Karpas-422 (cell line): ENCODE data around the gene MGAT2. TPM values are rescaled to one million over a fixed set of nuclear protein-coding genes. Genes with fewer than 3 reads are reported as not detected.

Experiments used
- DNase-seq: peaks from one replicate; pipeline ENCODE4 v3.0.0-alpha.2; 2015
- H2AFZ ChIP-seq: fragments of 200-600 bp; sonication (generic); 2 replicates; pipeline ENCODE4 v1.6.1; 2014; ENCODE audit warnings: antibody characterized with exemption, low read length, mixed read lengths
- H3K27ac ChIP-seq: fragments of 200-600 bp; sonication (generic); 2 replicates; pipeline ENCODE4 v1.5.1; 2014; ENCODE audit warnings: mild to moderate bottlenecking, low read length, moderate library complexity
- H3K27me3 ChIP-seq: fragments of 200-600 bp; sonication (generic); 2 replicates; pipeline ENCODE4 v1.6.1; 2014; ENCODE audit warnings: low read length, mixed read lengths
- H3K36me3 ChIP-seq: fragments of 200-600 bp; sonication (generic); 2 replicates; pipeline ENCODE4 v1.6.1; 2014; ENCODE audit warnings: low read length, mixed read lengths; ENCODE audit not compliant: insufficient read depth
- H3K4me1 ChIP-seq: fragments of 200-600 bp; sonication (generic); 2 replicates; pipeline ENCODE4 v1.6.1; 2014; ENCODE audit warnings: mild to moderate bottlenecking, low read length, mixed read lengths
- H3K4me2 ChIP-seq: fragments of 200-600 bp; sonication (generic); 2 replicates; pipeline ENCODE4 v1.6.1; 2014; ENCODE audit warnings: low read length, low read depth, mild to moderate bottlenecking; ENCODE audit not compliant: poor library complexity, severe bottlenecking
- H3K4me3 ChIP-seq: fragments of 200-600 bp; sonication (generic); 2 replicates; pipeline ENCODE4 v1.5.1; 2014; ENCODE audit warnings: mild to moderate bottlenecking, antibody characterized with exemption, low read length, mixed read lengths
- H3K79me2 ChIP-seq: fragments of 200-600 bp; sonication (generic); 2 replicates; pipeline ENCODE4 v1.6.1; 2014; ENCODE audit warnings: mild to moderate bottlenecking, low read length, mixed read lengths
- H3K9ac ChIP-seq: fragments of 200-600 bp; sonication (generic); 2 replicates; pipeline ENCODE4 v1.6.0; 2014; ENCODE audit warnings: low read length
- H3K9me2 ChIP-seq: fragments of 200-600 bp; sonication (generic), shearing (Covaris generic); replicated peaks from 2 replicates; pipeline ENCODE4 v1.6.0; 2014; ENCODE audit warnings: mild to moderate bottlenecking, low read length, moderate library complexity; ENCODE audit not compliant: insufficient read depth
- H3K9me3 ChIP-seq: fragments of 300-700, 200-600 bp; sonication (generic); 2 replicates; pipeline ENCODE4 v1.6.1; 2014; ENCODE audit warnings: low read length, mixed read lengths
- H4K20me1 ChIP-seq: fragments of 200-600 bp; sonication (generic); 2 replicates; pipeline ENCODE4 v1.6.1; 2014; ENCODE audit warnings: mild to moderate bottlenecking, antibody characterized with exemption, low read length, low read depth; ENCODE audit not compliant: insufficient read depth
- total RNA-seq: library from RNA; depleted of rRNA; stranded (reverse); fragments of >200 nt; shearing (Covaris generic); gene quantifications from 2 replicates; pipeline ENCODE4 v1.2.3, GENCODE V29; 2014; ENCODE audit warnings: low replicate concordance

The MGAT2 gene
- total RNA-seq, 1 experiment from 2014 or later, result 74.0 TPM

DNA sequence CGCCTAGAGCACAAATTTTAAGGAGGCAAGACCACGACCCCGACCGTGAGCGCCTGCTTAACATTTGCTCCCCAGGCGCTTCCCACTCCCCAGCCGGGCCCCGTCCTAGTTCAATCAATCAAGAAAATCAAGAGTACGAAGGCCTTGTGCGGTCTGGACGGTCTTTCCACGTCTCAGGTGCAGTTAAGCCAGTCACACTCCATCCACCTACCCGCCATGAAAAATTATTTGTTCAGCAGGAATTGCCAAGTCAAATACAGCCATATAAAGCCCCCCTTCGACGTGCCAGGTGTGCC is 22.5 kb upstream of the MGAT2 start:
- peaks cover 15% of the 10 kb centered on the region for H3K36me3 ChIP-seq
- H3K27me3 ChIP-seq, result no peaks in the 10 kb centered on the region
- H3K79me2 ChIP-seq, result peaks cover 52% of the 10 kb centered on the region
- no peaks in the 10 kb centered on the region for H4K20me1 ChIP-seq
- H3K9me3 ChIP-seq, result no peaks in the 10 kb centered on the region
- no peak for DNase-seq
- H3K9ac ChIP-seq, result peak overlapping the region; percentile 93
- H3K4me1 ChIP-seq, result peaks cover 54% of the 10 kb centered on the region
- H3K9me2 ChIP-seq, result no peaks in the 10 kb centered on the region
- peak overlapping the region; percentile 80 for H3K4me3 ChIP-seq
- H3K27ac ChIP-seq, result peak overlapping the region; percentile 80
- H3K4me2 ChIP-seq, result peak overlapping the region; percentile 96
- H2AFZ ChIP-seq, result peak overlapping the region; percentile 33

DNA sequence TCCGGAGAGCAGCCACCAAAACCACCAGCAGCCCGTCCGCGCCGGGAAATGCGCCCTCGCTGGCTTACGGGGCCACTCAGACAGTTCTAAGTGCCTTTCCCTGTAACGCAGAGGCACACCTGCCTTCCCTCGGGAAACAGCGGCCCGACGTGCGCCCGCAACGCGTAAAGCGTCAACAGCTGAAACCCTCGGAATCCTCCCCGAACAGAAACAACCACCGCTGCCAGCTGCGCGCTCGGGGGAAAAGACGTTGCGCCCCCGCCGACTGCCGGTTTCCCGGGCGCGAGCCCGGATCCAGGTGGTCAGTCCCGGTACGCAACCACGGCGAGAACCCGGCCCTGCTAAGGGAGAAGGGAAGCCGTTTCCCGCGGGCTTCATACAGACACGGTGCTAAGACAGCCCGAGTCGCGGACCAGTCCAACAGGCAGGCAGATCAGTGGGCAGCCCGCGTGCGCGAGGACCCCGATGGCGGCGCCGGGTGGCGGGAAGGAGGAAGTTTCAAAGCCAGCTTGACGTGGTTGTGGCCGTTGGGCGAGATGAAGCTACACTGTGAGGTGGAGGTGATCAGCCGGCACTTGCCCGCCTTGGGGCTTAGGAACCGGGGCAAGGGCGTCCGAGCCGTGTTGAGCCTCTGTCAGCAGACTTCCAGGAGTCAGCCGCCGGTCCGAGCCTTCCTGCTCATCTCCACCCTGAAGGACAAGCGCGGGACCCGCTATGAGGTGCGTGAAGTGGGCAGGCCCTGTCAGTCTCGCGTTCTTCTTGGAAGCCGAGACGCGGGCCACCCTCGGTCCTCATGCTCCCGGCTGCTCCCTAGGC is 21.9 kb upstream of the MGAT2 start, which contains the start of gene LRR1:
Gene LRR1 (plus strand): TSS at position 456 of the 816 bp plus-strand sequence. CDS start 81 bp downstream, at position 537.
- H3K9ac ChIP-seq, result peak within 1 kb of the TSS; percentile 93
- H3K27me3 ChIP-seq, result no peaks in the 10 kb centered on the region
- peak within 1 kb of the TSS; percentile 33 for H2AFZ ChIP-seq
- H3K9me3 ChIP-seq, result no peaks in the 10 kb centered on the region
- H3K27ac ChIP-seq, result peak within 1 kb of the TSS; percentile 80
- DNase-seq, result peak; percentile 95
- peaks cover 49% of the 10 kb centered on the region for H3K4me1 ChIP-seq
- peaks cover 55% of the 10 kb centered on the region for H3K79me2 ChIP-seq
- peak within 1 kb of the TSS; percentile 80 for H3K4me3 ChIP-seq
- H3K4me2 ChIP-seq, result peak within 1 kb of the TSS; percentile 96
- no peaks in the 10 kb centered on the region for H4K20me1 ChIP-seq
- no peaks in the 10 kb centered on the region for H3K9me2 ChIP-seq
- peaks cover 17% of the 10 kb centered on the region for H3K36me3 ChIP-seq

DNA sequence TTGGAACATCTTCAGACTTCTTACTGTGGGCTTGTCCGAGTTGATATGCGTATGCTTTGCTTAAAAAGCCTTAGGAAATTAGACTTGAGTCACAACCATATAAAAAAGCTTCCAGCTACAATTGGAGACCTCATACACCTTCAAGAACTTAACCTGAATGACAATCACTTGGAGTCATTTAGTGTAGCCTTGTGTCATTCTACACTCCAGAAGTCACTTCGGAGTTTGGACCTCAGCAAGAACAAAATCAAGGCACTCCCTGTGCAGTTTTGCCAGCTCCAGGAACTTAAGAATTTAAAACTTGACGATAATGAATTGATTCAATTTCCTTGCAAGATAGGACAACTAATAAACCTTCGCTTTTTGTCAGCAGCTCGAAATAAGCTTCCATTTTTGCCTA is 13.0 kb upstream of the MGAT2 start:
- Histone ChIP-seq H2AFZ (no peak overlapping the region), H3K4me2 (no peak overlapping the region), H3K9me2 (no peaks in the 10 kb centered on the region), H3K9me3 (no peaks in the 10 kb centered on the region), H3K27me3 (no peaks in the 10 kb centered on the region), H3K27ac (no peak overlapping the region), H3K9ac (no peak overlapping the region), H3K36me3 (peaks cover 47% of the 10 kb centered on the region; the same call in 1 of the 2 replicates), H3K79me2 (peaks cover 88% of the 10 kb centered on the region), H4K20me1 (no peaks in the 10 kb centered on the region), H3K4me1 (no peaks in the 10 kb centered on the region; the same call in 1 of the 2 replicates), H3K4me3 (no peak overlapping the region)
- DNase-seq, result peak; percentile 38

DNA sequence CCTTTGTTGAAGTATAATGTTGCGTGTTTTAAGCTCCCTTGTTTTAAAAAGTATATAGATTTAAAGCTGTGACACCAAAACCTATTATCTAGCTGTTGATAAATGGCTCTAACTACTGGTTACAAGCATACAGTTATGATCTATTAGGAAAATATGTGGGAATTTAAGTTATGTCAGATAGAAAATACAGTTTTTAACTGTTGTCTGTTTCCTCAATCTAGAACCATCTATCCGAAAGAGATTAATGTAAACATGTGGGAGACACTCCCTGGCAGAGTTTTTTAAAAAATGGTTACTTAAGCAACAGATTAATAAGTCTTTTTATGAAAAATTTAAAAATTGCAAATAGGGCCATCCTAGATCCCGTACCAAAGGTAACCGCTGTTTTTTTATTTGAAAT is 8.3 kb upstream of the MGAT2 start:
- Histone ChIP-seq H3K4me2 (no peak overlapping the region), H4K20me1 (no peaks in the 10 kb centered on the region), H3K4me3 (no peak overlapping the region)

GRCh38 chr14:49612671-49613070 is 7.9 kb upstream of the MGAT2 start:
- peaks cover 67% of the 10 kb centered on the region for H3K79me2 ChIP-seq
- DNase-seq, result no peak
- no peaks in the 10 kb centered on the region for H3K27me3 ChIP-seq
- H3K36me3 ChIP-seq, result peaks cover 28% of the 10 kb centered on the region; the same call in 1 of the 2 replicates
- no peaks in the 10 kb centered on the region for H3K9me2 ChIP-seq
- no peak overlapping the region for H2AFZ ChIP-seq
- H4K20me1 ChIP-seq, result no peaks in the 10 kb centered on the region
- no peak overlapping the region for H3K9ac ChIP-seq
- peaks cover 9% of the 10 kb centered on the region for H3K4me1 ChIP-seq
- H3K27ac ChIP-seq, result no peak overlapping the region
- H3K4me2 ChIP-seq, result no peak overlapping the region
- H3K4me3 ChIP-seq, result no peak overlapping the region
- H3K9me3 ChIP-seq, result no peaks in the 10 kb centered on the region

More for the DNA sequence above, 8.3 kb upstream of the MGAT2 start:
- no peak overlapping the region for H2AFZ ChIP-seq
- DNase-seq, result no peak
- peaks cover 69% of the 10 kb centered on the region for H3K79me2 ChIP-seq
- H3K27ac ChIP-seq, result no peak overlapping the region
- no peaks in the 10 kb centered on the region for H3K9me2 ChIP-seq
- H3K9ac ChIP-seq, result no peak overlapping the region
- peaks cover 30% of the 10 kb centered on the region; the same call in 1 of the 2 replicates for H3K36me3 ChIP-seq
- H3K9me3 ChIP-seq, result no peaks in the 10 kb centered on the region
- no peaks in the 10 kb centered on the region for H3K27me3 ChIP-seq
- H3K4me1 ChIP-seq, result peaks cover 5% of the 10 kb centered on the region

DNA sequence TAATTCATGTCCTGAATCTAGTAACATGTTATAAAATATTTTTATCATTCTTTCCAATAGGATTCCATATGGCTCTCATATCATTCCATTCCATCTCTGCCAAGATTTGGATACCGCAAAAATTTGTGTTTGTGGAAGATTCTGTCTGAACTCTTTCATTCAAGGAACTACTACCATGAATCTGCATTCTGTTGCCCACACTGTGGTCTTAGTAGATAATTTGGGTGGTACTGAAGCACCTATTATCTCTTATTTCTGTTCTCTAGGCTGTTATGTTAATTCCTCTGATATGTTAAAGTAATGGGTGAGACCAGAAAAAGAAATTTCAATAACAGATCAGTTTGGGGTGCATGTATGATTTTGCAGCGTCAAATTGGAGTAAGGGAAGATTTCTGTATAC is 6.4 kb upstream of the MGAT2 start:
- no peak overlapping the region for H2AFZ ChIP-seq
- H3K4me2 ChIP-seq, result no peak overlapping the region
- H3K9ac ChIP-seq, result no peak overlapping the region
- DNase-seq, result no peak
- no peaks in the 10 kb centered on the region for H3K9me2 ChIP-seq
- no peaks in the 10 kb centered on the region for H3K9me3 ChIP-seq
- peaks cover 12% of the 10 kb centered on the region for H4K20me1 ChIP-seq
- peaks cover 24% of the 10 kb centered on the region for H3K4me1 ChIP-seq
- peaks cover 32% of the 10 kb centered on the region for H3K36me3 ChIP-seq
- H3K27me3 ChIP-seq, result no peaks in the 10 kb centered on the region
- H3K27ac ChIP-seq, result no peak overlapping the region
- peaks cover 71% of the 10 kb centered on the region for H3K79me2 ChIP-seq
- no peak overlapping the region for H3K4me3 ChIP-seq

DNA sequence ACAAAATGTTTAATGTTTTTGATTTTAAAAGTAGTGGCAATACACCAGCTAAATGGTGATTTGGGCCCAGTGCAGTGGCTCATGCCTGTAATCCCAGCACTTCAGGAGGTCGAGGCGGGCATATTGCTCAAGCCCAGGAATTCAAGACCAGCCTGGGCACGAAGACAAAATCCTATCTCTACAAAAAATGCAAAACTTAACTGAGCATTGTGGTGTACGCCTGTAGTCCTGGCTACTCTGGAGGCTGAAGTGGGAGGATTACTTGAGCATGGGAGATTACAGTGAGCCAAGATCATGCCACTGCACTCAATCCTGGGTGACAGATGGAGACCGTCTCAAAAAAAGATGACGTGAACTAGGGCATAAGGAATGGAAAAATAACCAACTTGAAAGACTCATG is 4.8 kb upstream of the MGAT2 start:
- no peak overlapping the region for H2AFZ ChIP-seq
- H3K9me2 ChIP-seq, result no peaks in the 10 kb centered on the region
- H4K20me1 ChIP-seq, result peaks cover 24% of the 10 kb centered on the region
- H3K4me1 ChIP-seq, result peaks cover 27% of the 10 kb centered on the region
- no peaks in the 10 kb centered on the region for H3K9me3 ChIP-seq
- no peak overlapping the region for H3K4me3 ChIP-seq
- peak; percentile 40 for DNase-seq
- H3K9ac ChIP-seq, result no peak overlapping the region
- H3K79me2 ChIP-seq, result peaks cover 72% of the 10 kb centered on the region
- peaks cover 29% of the 10 kb centered on the region for H3K36me3 ChIP-seq
- H3K27ac ChIP-seq, result no peak overlapping the region
- H3K27me3 ChIP-seq, result no peaks in the 10 kb centered on the region
- H3K4me2 ChIP-seq, result no peak overlapping the region

- Histone ChIP-seq H3K4me3 (peak overlapping the region; percentile 95), H3K27me3 (no peaks in the 10 kb centered on the region), H4K20me1 (peaks cover 40% of the 10 kb centered on the region), H3K36me3 (peaks cover 42% of the 10 kb centered on the region), H3K9ac (peak overlapping the region; percentile 18; the same call in 1 of the 2 replicates), H3K79me2 (peaks cover 73% of the 10 kb centered on the region), H3K4me2 (peak overlapping the region; percentile 96), H3K27ac (peak overlapping the region; percentile 90), H3K9me2 (no peaks in the 10 kb centered on the region), H2AFZ (no peak overlapping the region), H3K9me3 (no peaks in the 10 kb centered on the region), H3K4me1 (peaks cover 47% of the 10 kb centered on the region)
- peak; percentile 70 for DNase-seq
Measured at GRCh38 chr14:49617852-49618519, 2.6 kb upstream of the MGAT2 start.
